ENCODE data around the gene VPS13C.

GRCh38 chr15:61828860-61829513, 231.3 kb downstream of the VPS13C start:
- TF ChIP-seq CTCF (IDR thresholded peaks at IDR 0.05) (no peak), POLR2A (IDR thresholded peaks at IDR 0.05) (no peak)
